Measurements from ENCODE around the gene RASSF9.

Gene RASSF9

GRCh38 chr12:85820101-85820500 lies 16.1 kb downstream of the RASSF9 start:
- FAIRE-seq, result no peak

GRCh38 chr12:85814741-85815140 lies 21.5 kb downstream of the RASSF9 start:
- no peak for FAIRE-seq

- no peak for FAIRE-seq
Observed at GRCh38 chr12:85814071-85814470, 22.1 kb downstream of the RASSF9 start.

- no peak for FAIRE-seq
Observed at GRCh38 chr12:85809500-85809899, 26.7 kb downstream of the RASSF9 start.

GRCh38 chr12:85807730-85808129 lies 28.5 kb downstream of the RASSF9 start:
- no peak for FAIRE-seq

- FAIRE-seq, result no peak
Observed at GRCh38 chr12:85805654-85806053, 30.6 kb downstream of the RASSF9 start.

- FAIRE-seq, result no peak
Observed at GRCh38 chr12:85804663-85805062, 31.5 kb downstream of the RASSF9 start.

GRCh38 chr12:85803923-85804322 lies 32.3 kb downstream of the RASSF9 start:
- FAIRE-seq, result no peak

GRCh38 chr12:85803231-85803630 lies 33.0 kb downstream of the RASSF9 start:
- no peak for FAIRE-seq

GRCh38 chr12:85798122-85798521 lies 38.1 kb downstream of the RASSF9 start:
- FAIRE-seq, result no peak

GRCh38 chr12:85796001-85796400 lies 40.2 kb downstream of the RASSF9 start:
- FAIRE-seq, result no peak

GRCh38 chr12:85794531-85794930 lies 41.7 kb downstream of the RASSF9 start:
- no peak for FAIRE-seq

GRCh38 chr12:85784096-85784720 lies 52.0 kb downstream of the RASSF9 start:
- no peak for FAIRE-seq

GRCh38 chr12:85782711-85783110 lies 53.5 kb downstream of the RASSF9 start:
- no peak for FAIRE-seq

- FAIRE-seq, result no peak
Observed at GRCh38 chr12:85781766-85782165, 54.4 kb downstream of the RASSF9 start.

GRCh38 chr12:85779768-85780167 lies 56.4 kb downstream of the RASSF9 start:
- no peak for FAIRE-seq

GRCh38 chr12:85775091-85775490 lies 61.1 kb downstream of the RASSF9 start:
- FAIRE-seq, result no peak

GRCh38 chr12:85765453-85765869 lies 70.7 kb downstream of the RASSF9 start:
- FAIRE-seq, result no peak

GRCh38 chr12:85759623-85760022 lies 76.6 kb downstream of the RASSF9 start:
- FAIRE-seq, result no peak

GRCh38 chr12:85759091-85759490 lies 77.1 kb downstream of the RASSF9 start:
- no peak for FAIRE-seq

- FAIRE-seq, result no peak
Observed at GRCh38 chr12:85755760-85756159, 80.4 kb downstream of the RASSF9 start.

All from endometrium (tissue), 2 donors.